OCI-M2 (cell line): ENCODE results near the gene OPCML.

Experiments used
- DNase-seq: peaks from one replicate; lab custom pipeline; 2025; ENCODE audit not compliant: unreplicated experiment; lab: John Stamatoyannopoulos, UW

OPCML gene

GRCh38 chr11:132541794-132542193, 990.5 kb downstream of the OPCML start:
- DNase-seq = no peak

DNA sequence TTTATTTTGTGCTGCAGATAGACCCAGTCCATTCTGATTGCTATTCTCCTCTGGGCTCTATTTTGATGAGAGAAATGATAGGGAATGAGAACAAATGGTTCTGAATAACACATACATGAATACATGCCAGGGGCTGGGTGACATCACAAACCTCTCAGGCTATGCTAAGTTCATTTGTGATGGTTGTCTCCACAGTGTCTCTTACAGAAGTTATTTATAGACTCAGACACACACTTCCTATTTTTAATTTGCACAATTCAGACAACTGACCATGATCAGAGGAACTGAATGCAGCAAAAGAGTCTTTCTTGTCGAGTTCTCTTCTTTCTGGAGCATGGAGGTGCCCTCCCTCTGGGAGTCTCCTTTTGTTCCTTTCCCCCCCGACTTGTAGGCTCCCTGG, 991.7 kb downstream of the OPCML start:
- no peak for DNase-seq

DNA sequence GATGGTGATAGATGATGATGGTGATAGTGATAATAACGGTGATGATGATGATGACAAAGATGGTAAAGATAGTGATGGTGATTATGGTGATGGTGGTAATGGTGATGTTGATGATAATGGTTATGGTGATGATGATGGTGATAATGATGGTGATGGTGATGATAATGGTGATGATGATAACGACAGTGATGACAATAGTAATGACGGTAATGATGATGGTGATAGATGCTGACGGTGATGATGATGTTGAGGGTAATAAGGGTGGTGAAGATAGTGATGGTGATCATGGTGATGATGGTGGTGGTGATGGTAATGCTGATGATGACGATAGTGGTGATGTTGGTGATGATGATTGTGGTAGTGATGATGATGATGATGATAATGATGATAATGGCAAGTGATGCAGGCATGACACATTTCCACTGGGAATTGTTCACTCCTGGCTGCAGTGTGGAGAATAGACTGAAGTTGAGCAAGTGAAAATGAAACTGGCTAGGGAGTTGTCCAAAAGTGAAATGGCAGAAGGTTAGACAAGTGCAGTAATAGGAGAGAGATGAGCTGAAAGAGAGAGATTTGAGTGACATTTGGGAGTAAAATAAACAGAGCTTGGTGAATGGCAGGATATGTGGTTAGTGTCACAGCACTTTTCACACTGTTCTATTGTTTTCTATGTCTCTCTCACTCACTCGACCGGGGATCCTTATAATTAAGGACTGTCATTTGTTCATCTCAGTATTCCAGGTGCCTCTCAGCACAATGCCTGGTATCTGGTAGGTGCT, 992.5 kb downstream of the OPCML start:
- no peak for DNase-seq

DNA sequence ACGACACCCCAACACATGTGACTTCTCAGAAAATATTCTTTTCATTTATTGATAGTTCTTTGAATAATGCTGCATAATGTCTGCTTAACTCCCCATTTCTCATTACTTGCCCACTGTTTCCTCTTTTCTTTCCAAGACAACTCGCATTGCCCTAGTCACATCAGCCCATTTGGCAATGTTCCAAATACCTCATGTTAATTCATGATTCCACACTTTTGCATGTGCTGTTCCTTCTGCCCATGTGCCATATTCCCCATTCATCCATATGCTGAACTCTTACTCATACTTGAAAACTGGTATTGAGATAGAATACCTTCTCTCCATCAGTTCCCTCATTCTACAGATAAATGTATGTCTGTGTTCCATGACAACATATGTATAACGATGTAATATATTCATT, 993.7 kb downstream of the OPCML start:
- DNase-seq = no peak

DNA sequence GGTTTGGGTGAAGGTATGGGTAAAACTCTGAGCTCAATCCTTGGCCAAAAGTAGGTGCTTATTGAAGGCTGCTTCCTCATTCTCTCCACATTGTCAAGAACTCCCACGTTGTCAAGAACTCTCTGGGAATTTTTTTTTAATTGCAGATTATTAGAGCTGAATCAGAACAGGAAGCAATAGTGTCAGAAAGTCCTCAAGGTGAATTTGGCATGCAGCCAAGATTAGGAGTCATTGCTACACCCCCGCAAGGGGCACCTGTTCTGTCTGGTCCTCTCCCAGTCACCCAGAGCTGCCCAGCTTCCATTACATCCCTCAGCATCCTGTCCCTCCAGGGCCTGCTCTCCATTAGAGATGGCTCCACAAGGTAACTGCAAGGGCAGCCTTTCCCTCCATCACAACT, 996.5 kb downstream of the OPCML start:
- no peak for DNase-seq

DNA sequence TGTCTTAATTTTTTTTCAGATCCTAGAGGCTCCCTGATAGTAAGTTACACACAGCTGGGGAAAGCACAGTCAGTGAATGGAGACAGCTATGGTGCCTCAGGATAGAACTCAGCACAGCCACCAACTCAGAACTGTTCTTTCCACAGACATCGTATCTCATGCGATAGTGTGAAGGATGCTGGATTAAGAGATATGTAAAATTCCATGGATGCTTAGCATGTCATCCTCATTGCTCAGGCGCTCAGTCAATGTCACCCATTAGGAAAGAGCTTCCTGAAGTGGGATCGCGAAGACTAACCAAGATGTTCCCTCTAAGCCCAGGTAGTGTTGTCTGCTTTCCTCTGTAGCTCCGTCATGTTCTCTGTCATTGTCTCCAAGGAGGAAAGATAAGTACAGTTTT, 1000.4 kb downstream of the OPCML start:
- DNase-seq = no peak

- no peak for DNase-seq
Measured at GRCh38 chr11:132528181-132528580, 1004.1 kb downstream of the OPCML start.

DNA sequence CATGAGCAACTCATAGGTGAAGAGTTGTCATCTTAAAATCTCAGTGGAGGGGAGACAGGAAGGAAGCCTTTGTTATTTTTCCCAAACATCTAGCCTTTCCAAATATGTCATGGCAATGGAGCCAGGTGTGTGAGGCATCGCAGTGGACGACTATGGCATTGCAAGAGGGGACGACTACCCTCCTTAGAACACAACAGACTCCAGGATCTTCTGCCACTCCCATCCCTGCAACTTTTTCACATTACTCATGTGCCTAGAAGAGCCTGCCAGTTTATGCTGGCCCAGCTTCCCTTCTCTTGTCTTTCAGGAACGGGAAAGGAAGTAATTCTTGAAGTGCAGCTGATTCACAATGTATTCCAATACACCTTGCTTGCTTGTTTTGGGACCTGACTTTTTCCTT, 1008.4 kb downstream of the OPCML start:
- no peak for DNase-seq

GRCh38 chr11:132520199-132520598, 1012.1 kb downstream of the OPCML start:
- no peak for DNase-seq

DNA sequence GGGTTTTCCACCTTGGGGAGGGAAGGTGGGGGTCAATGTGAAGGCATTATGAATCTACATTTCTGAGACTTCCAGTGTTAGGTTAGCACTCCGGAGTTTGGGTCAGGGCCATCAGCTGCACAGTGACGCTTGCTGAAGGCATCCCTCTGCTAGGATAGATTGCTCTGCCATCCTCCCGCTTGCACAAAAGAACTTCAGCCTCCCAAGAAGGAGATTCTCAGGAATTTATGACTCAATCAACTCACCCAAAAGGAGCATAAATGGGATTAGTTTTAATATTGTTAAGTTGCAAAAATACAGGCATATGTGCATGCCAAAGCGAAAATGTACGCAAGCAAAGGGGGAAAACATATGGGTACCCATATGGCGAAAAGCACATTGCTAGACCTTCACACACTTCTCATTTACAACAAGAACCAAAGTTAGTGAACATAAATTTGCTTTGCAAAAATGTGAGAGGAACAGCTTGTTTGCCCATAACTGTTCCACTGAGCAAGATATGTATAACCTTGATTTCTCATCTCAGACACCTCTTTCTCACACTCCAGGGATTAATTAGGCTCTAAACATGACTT, 1013.0 kb downstream of the OPCML start:
- DNase-seq = no peak

- no peak for DNase-seq
Measured at GRCh38 chr11:132504501-132505041, 1027.7 kb downstream of the OPCML start.

DNA sequence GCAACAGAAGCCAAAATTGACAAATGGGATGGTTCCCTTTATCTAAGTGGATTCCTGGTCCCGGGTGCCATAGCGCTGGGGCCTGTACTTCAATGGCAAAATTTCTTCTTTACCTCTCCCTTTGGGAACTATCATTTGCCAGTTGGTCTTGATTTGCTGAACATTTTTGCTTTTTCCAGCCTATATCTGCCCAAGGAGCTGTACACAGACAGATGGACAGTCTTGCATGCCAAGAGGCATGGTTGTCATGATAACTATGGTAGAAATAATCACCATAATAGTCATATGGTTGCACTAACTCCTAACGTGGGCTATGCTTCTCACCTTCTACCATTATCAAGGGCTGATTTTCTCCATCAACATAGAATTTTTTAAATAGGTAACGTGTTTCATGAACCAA, 1030.9 kb downstream of the OPCML start:
- DNase-seq = no peak

GRCh38 chr11:132499661-132500060, 1032.6 kb downstream of the OPCML start:
- no peak for DNase-seq

GRCh38 chr11:132496341-132496740, 1036.0 kb downstream of the OPCML start:
- DNase-seq = no peak

DNA sequence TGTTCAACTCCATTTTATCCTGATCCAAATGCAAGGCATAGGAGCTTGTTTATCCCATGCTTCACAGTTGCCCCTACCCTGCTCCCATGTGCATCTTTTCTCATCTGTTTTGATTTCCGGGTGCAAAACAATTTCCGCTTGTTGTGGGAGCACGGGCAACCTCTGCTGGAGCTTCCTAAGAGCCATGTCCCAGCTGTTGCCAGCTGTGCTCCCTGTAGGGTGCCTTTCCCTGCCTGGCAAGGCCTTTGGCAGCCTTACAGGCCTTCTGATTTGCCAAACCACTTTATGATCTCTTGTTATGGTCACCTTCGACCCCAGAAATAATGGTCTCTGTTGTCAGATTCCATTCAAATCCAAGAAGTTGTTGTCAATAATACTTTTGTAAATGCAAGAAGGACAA, 1038.5 kb downstream of the OPCML start:
- DNase-seq = no peak

DNA sequence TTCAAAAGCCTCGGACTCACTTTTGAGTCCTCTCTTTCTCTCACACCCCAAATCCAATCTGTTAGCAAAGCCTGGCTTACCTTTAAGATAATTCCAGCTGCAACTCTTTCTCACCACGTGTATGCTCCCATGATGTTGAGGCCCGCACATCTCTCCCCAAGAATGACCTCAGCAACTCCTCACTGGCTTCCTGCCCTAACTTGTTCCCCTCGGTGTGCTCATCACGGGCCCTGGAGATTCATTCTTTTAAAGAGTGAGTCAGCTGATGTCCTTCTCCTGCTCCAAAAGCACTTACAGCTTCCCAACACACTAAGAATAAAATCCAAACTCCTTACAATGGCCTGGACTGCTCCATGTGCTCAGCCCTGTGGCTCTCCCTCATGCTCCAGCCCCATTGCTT, 1041.3 kb downstream of the OPCML start:
- no peak for DNase-seq

DNA sequence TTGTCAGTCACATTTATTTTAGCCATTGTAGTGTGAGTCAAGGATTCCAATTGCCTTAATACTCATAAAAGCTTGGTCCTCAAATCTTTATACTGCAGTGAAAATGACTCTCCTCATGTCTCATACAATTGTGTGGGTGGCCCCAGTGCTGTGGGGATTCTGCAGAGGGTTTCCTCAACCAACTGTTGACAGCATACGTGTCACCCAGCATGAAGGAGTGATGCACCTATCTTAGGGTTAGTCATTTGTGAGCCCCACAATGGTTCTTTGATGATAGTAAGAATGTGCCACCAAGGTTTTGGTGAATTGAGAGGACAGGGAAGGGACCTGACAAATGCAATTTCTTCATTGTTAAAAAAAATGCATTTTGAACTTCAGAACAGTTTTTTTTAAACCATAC, 1046.2 kb downstream of the OPCML start:
- DNase-seq = no peak

DNA sequence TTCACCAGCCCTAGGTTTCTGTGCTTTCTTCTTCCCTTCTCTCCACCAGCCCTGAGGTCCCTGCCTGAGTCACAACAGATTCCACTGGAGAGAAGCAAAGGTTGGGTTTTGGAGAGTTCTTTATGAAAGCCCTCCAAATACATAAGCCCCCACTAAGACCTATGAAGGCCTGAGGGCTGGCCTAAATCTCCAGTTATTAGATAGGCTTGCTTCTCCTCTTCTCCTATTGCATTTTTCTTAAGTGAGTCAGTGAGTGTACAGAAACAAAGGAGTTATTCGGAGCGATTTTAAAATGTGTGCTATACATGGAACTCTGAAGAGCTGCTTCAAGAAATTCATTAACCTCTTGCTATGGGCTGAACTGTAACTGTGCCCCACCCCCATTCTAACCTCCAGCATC, 1057.3 kb downstream of the OPCML start:
- DNase-seq = no peak

- DNase-seq = no peak
Measured at GRCh38 chr11:132472411-132473172, 1059.7 kb downstream of the OPCML start.

DNA sequence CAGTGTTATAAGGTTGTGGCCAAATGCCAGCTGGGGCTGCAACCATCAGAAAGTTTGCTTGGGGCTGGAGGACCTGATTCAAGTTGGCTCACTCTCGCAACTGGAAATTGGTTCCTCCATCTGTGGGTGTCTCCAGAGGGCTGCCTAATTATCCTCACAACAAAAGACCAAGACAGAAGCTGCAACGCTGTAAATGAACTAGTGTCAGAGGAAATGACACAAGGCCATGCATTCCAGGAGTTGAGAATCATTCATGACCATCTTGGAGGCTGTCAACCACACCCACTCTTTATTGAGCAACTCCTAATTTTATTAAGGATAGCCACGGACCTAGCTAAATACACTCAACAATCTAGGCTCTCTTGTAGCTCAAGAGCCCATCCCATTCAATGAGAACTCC, 1060.8 kb downstream of the OPCML start:
- DNase-seq = no peak

GRCh38 chr11:132466983-132467382, 1065.3 kb downstream of the OPCML start:
- DNase-seq = no peak

- DNase-seq = no peak
Measured at GRCh38 chr11:132464939-132465338, 1067.4 kb downstream of the OPCML start.
